Memory B cell (primary cell): ENCODE results near the gene HYAL3.
"Not testable (repeated sequence)": the region's sequence is repeated elsewhere in the genome, so short reads cannot be mapped to it uniquely, and the experiment has no call there.

Source experiments
- ATAC-seq: fragments of 150-1000 bp; cut with Tn5 transposase; 2 replicates; pipeline ENCODE4 v1.10.0; 2021; ENCODE audit warnings: low read depth, mild to moderate bottlenecking, moderate library complexity
- DNase-seq, 2 donors: peaks; one replicate each; pipeline ENCODE4 v3.0.0; 2022; ENCODE audit warnings: low spot score in 2 of 2
- H3K27ac Mint-ChIP-seq: one replicate; pipeline ENCODE4 v1.8.0; 2022; ENCODE audit warnings: mild to moderate bottlenecking, moderate library complexity, mixed read lengths
- H3K27me3 Mint-ChIP-seq: one replicate; pipeline ENCODE4 v1.8.0; 2022; ENCODE audit warnings: mixed read lengths
- H3K36me3 Mint-ChIP-seq: one replicate; pipeline ENCODE4 v1.8.0; 2022; ENCODE audit warnings: mild to moderate bottlenecking, mixed read lengths
- H3K4me1 Mint-ChIP-seq: one replicate; pipeline ENCODE4 v1.8.0; 2022; ENCODE audit warnings: mixed read lengths
- H3K4me3 Mint-ChIP-seq: one replicate; pipeline ENCODE4 v1.8.0; 2022; ENCODE audit warnings: mild to moderate bottlenecking, moderate library complexity, mixed read lengths
- H3K9me3 Mint-ChIP-seq: one replicate; pipeline ENCODE4 v1.8.0; 2022; ENCODE audit warnings: mixed read lengths

The HYAL3 gene

GRCh38 chr3:50314342-50314741 lies 15.1 kb upstream of the HYAL3 start:
- ATAC-seq = no peak
- Mint-ChIP-seq H3K9me3 (no peaks in the 10 kb centered on the region), H3K4me3 (no peak overlapping the region), H3K36me3 (no peaks in the 10 kb centered on the region), H3K27me3 (no peaks in the 10 kb centered on the region), H3K27ac (no peak overlapping the region), H3K4me1 (peaks cover 25% of the 10 kb centered on the region)
- no peak for DNase-seq

DNA sequence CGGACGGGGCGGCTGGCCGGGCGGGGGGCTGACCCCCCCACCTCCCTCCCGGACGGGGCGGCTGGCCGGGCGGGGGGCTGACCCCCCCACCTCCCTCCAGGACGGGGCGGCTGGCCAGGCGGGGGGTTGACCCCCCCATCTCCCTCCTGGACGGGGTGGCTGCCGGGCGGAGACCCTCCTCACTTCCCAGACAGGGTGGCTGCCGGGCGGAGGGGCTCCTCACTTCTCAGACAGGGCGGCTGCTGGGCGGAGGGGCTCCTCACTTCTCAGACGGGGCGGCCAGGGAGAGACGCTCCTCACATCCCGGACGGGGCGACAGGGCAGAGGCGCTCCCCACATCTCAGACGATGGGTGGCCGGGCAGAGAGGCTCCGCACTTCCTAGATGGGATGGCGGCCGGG lies 12.8 kb upstream of the HYAL3 start:
- H3K4me1 Mint-ChIP-seq = peaks cover 12% of the 10 kb centered on the region
- H3K27ac Mint-ChIP-seq, H3K4me3 Mint-ChIP-seq, DNase-seq, H3K27me3 Mint-ChIP-seq, ATAC-seq, H3K36me3 Mint-ChIP-seq, H3K9me3 Mint-ChIP-seq: not testable (repeated sequence)

DNA sequence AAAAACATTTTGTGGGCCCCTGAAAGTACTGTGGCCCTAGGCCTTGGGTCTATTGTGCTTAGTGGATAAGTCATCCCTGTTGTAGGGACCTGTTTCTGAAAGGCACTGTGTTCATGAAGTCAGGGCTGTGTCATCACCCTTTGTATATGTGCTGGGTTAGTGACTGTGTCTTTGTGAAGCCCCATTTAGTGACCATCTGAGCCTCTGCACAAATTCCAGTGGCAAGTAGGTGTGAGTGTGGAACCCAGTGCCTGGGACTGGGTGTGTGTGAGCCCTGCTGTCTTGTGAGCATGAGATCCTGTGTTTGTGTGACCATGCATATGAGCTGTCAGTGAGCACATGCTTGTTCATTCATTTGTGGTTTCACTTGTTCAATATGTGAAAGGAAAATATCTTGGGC lies 5.4 kb upstream of the HYAL3 start:
- no peak for ATAC-seq
- Mint-ChIP-seq H3K27ac (no peak overlapping the region), H3K9me3 (no peaks in the 10 kb centered on the region), H3K36me3 (no peaks in the 10 kb centered on the region), H3K4me3 (no peak overlapping the region), H3K27me3 (no peaks in the 10 kb centered on the region), H3K4me1 (peaks cover 10% of the 10 kb centered on the region)
- no peak for DNase-seq

DNA sequence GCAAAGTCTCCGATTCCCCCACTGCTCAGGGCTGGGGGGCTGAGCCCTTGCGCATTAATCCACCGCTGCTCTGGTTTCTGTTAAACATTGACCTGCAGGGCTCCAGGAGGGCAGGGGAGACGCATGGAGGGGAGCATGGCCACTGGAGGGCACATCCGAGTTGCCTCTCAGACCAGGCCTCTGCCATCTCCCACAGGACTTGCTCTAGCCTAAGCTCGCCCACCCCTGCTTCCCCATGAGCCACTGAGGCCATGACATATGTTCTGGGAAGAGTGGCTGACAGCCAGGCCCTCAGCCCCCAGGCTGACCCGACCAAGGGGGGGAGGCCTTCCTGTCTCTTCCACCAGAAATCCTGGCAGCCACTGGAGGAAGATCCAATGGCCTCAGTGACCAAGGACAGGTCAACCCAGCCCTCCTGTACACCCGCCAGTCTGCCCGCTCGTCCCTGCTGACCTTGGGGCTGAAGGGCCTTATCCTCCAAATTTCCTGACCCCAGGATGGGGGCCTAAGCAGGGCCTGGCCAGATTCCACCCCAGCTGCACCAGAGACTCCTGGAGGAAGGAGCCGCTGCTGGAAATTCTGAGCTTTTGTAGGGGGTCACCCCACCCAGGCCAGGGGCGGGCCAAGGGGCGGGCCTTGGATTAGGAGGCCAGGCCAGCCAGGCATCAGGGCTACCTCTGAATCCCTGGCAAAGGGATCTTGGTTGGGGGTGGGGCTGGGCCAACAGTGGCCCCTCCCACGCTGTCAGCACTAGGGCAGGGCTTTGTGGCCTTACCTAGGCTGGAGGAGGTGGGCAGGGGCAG lies 4.0 kb upstream of the HYAL3 start, which contains the start of gene HYAL1:
Gene HYAL1, minus strand, starts transcription at position 562 of the 803 bp plus-strand sequence. CDS start 618 bp downstream, outside the sequence.
- H3K27ac Mint-ChIP-seq = no peak within 1 kb of the TSS
- DNase-seq (no peak), ATAC-seq (no peak)

GRCh38 chr3:50302095-50303012 lies 3.1 kb upstream of the HYAL3 start:
- Mint-ChIP-seq H3K4me3 (no peak overlapping the region), H3K9me3 (no peaks in the 10 kb centered on the region), H3K27me3 (no peaks in the 10 kb centered on the region), H3K4me1 (peaks cover 17% of the 10 kb centered on the region), H3K36me3 (no peaks in the 10 kb centered on the region), H3K27ac (no peak overlapping the region)
- no peak for ATAC-seq
- DNase-seq = no peak

More for the DNA sequence above, 4.0 kb upstream of the HYAL3 start, which contains the start of gene HYAL1:
- Mint-ChIP-seq H3K4me3 (no peak within 1 kb of the TSS), H3K4me1 (peaks cover 11% of the 10 kb centered on the region), H3K27me3 (no peaks in the 10 kb centered on the region), H3K36me3 (no peaks in the 10 kb centered on the region), H3K9me3 (no peaks in the 10 kb centered on the region)

- no peak for DNase-seq
- H3K9me3 Mint-ChIP-seq = no peaks in the 10 kb centered on the region
- H3K4me3 Mint-ChIP-seq = peak overlapping the region; percentile 94
- no peak for ATAC-seq
- no peaks in the 10 kb centered on the region for H3K27me3 Mint-ChIP-seq
- H3K27ac Mint-ChIP-seq = peak overlapping the region; percentile 97
- H3K4me1 Mint-ChIP-seq = peaks cover 20% of the 10 kb centered on the region
- no peaks in the 10 kb centered on the region for H3K36me3 Mint-ChIP-seq
These were observed 1.6 kb upstream of the HYAL3 start for GRCh38 chr3:50300681-50301254.

DNA sequence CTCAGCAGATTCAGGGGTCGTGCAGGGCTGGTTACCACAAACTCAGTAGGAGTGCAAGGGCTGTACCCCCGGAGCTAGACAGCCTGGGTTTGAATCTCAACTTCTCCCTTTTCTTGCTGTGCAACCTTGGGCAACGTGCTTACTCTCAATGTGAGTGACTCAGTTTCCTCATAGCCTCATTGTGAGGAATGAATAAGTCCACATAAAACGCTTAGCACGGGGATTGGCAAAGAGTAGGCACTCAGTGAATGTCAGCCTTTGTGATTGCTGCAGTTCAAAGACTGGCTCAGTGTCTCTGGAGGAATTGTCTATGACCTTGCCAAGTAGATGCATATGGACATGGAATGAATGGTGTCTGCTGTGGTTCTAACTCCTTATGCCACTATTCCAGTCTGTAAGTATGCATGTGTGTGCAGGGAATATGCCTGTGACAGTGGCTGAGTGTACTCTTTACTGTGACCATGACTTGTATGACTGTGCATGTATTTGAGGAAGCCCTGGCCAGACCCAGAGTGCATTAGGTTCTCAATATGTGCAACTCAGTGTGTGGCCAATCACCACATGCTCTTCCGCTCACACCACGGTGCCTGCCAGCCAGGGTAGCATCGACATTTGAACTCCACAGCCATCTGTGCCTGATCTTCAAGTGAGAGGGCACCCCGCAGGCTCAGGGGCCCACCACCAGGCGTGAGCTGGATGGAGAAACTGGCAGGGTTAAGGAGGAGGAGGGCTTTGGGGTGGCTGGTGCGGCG lies 900 bp upstream of the HYAL3 start:
- H3K27me3 Mint-ChIP-seq = no peaks in the 10 kb centered on the region
- ATAC-seq (no peak), DNase-seq (no peak)
- H3K4me1 Mint-ChIP-seq = peaks cover 20% of the 10 kb centered on the region
- H3K4me3 Mint-ChIP-seq = peak overlapping the region; percentile 94
- no peaks in the 10 kb centered on the region for H3K9me3 Mint-ChIP-seq
- H3K36me3 Mint-ChIP-seq = no peaks in the 10 kb centered on the region
- H3K27ac Mint-ChIP-seq = peak overlapping the region; percentile 97

- H3K27ac Mint-ChIP-seq = peak overlapping the region; percentile 97
- no peak for DNase-seq
- no peaks in the 10 kb centered on the region for H3K27me3 Mint-ChIP-seq
- H3K9me3 Mint-ChIP-seq = no peaks in the 10 kb centered on the region
- ATAC-seq = no peak
- H3K4me1 Mint-ChIP-seq = peaks cover 20% of the 10 kb centered on the region
- no peaks in the 10 kb centered on the region for H3K36me3 Mint-ChIP-seq
- H3K4me3 Mint-ChIP-seq = peak overlapping the region; percentile 94
These were observed 378 bp upstream of the HYAL3 start for GRCh38 chr3:50299638-50299928.

DNA sequence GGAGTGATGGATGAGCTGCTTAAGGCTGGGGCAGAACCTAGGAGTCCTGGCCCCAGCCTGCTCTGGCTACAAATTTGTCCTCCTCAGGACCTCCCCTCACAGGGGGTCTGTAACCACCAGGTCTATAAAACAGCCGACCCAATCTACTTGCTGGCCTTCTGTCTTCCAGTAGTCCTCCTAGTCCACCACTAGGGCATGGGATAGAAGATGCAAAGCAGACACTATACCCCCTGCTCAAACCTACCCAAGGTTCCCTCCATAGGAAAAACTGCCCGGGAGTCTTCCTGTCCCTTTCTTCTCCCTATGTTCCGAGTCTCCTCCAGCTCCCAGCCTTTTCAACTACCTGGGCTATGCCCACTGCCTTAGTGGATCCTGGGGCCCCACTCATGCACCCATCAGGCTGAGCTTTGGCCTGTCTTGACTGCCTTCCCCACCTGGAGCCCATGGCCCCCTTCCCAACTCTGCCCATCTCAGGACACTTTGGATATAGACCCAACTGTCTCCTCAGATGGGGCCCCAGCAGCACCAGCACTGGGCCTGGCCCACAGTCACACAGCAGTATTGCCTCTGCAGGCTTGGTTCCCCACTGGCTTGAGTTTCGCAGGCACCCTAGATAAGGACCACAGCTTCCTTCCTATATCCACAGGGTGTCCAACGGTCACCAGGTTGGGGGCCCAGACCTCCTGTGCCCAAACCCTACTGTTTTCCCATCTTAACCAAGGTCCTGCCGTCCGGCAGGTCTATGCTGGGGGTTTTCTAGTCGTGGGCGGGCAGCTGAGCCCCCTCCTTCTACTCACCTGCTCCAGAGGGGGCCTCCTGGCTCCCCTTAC lies 1.1 kb downstream of the HYAL3 start:
- no peaks in the 10 kb centered on the region for H3K9me3 Mint-ChIP-seq
- no peaks in the 10 kb centered on the region for H3K27me3 Mint-ChIP-seq
- no peaks in the 10 kb centered on the region for H3K36me3 Mint-ChIP-seq
- H3K4me1 Mint-ChIP-seq = peaks cover 20% of the 10 kb centered on the region
- peak overlapping the region; percentile 94 for H3K4me3 Mint-ChIP-seq
- no peak for DNase-seq
- ATAC-seq = no peak
- peak overlapping the region; percentile 97 for H3K27ac Mint-ChIP-seq

- DNase-seq = no peak
- Mint-ChIP-seq H3K9me3 (no peaks in the 10 kb centered on the region), H3K4me1 (peaks cover 27% of the 10 kb centered on the region), H3K27me3 (no peaks in the 10 kb centered on the region), H3K36me3 (no peaks in the 10 kb centered on the region), H3K27ac (peak overlapping the region; percentile 97), H3K4me3 (peak overlapping the region; percentile 94)
- ATAC-seq = no peak
These were observed 1.8 kb downstream of the HYAL3 start for GRCh38 chr3:50297384-50297775.

GRCh38 chr3:50296721-50297383 lies 2.4 kb downstream of the HYAL3 start:
- Mint-ChIP-seq H3K4me3 (no peak overlapping the region), H3K27ac (no peak overlapping the region), H3K27me3 (no peaks in the 10 kb centered on the region), H3K4me1 (peaks cover 29% of the 10 kb centered on the region), H3K36me3 (no peaks in the 10 kb centered on the region), H3K9me3 (no peaks in the 10 kb centered on the region)
- DNase-seq (no peak), ATAC-seq (no peak)

- Mint-ChIP-seq H3K4me1 (peaks cover 36% of the 10 kb centered on the region), H3K27me3 (no peaks in the 10 kb centered on the region), H3K4me3 (no peak overlapping the region), H3K36me3 (no peaks in the 10 kb centered on the region), H3K27ac (no peak overlapping the region), H3K9me3 (no peaks in the 10 kb centered on the region)
- ATAC-seq (no peak), DNase-seq (no peak)
These were observed 3.4 kb downstream of the HYAL3 start for GRCh38 chr3:50295553-50296431.
